ENCODE results near the gene NCAN.
"Not testable (repeated sequence)": the region's sequence is repeated elsewhere in the genome, so short reads cannot be mapped to it uniquely, and the experiment has no call there.

Gene NCAN

DNA sequence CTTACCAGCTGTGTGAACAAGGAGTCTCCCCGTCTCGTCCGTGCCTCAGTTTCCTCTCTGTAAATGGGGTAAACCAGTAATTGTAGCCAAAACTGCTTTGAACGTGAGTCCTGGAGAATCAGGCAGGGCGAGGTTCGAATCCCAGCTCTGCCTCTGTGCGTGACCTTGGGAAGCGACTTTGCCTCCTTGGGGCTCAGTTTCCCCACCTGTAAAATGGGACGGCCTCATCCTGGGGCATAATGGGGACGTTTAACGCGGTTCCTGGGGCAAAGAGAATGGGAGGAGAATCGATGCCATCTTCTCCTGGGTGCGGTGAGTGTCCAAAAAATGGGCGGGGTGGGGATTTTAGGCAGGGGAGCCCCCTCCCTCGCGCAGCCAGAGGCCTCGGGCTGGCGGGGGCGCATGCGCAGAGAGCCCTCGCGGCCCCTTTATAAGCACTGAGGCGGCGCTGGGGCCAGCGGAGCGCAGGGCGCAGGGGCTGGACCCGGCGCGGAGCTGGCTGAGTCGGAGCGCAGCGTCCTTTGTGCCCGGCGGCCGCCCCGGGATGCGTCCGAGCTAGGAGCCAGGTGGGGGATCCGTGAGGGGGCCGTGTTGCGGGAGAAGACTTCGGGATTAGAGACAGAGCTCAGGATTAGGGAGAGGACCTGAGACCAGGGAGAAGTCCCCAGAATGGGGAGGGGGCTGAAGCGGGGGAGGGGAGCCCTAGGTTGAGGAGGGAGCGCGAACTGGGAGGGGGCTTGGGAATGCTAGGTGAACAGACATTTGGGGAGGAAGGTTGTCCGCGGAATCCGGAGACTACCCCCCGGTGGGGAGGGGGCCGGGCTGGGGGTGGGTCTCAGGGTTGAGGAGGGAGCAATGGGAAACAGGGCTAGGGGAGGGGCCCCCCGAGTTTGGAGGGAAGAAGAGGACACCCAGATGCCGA, at the start of gene NCAN:
TSS of gene NCAN (plus strand) at position 460 of the 922 bp plus-strand sequence. CDS start 4,996 bp downstream, outside the sequence.
- DNase-seq: no peak

DNA sequence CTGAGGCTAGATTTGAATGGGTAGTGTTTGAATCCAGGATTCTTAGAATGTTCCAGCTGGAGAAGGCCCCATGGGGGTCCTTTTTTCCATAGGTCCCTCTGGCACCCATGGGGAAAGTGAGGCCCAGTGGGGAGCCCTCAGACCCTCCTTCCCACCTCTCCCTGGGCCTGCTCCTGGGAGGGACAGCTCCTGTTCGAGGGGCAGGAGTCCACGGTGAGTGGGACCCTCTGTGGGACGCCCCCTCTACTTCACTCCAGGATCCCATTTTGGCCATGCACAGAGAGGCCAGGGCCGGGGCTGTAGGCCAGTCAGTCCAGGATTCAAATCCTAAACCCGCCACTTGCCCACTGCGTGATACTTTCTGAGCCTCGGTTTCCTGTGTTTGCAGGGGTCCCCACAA, 49.3 kb upstream of the NCAN start:
- DNase-seq: no peak

DNA sequence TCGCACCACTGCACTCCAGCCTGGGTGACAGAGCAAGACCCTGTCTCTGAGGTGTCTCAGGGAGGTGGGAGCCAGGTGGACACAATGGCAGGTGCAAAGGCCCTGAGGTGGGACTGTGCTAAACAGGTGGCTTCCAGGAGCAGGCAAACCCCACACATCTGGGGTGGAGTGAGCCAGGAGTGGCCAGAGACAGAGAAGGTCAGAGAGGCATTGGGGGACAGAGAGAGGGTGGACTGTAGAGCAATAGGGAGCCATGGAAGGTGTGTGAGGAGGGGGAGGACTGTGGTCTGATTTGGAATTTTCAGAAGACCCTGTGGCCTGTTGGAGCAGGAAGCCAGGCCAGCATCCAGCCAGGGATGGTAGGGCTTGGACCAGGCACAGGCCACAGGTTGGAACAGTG, 46.4 kb upstream of the NCAN start:
- no peak for DNase-seq

DNA sequence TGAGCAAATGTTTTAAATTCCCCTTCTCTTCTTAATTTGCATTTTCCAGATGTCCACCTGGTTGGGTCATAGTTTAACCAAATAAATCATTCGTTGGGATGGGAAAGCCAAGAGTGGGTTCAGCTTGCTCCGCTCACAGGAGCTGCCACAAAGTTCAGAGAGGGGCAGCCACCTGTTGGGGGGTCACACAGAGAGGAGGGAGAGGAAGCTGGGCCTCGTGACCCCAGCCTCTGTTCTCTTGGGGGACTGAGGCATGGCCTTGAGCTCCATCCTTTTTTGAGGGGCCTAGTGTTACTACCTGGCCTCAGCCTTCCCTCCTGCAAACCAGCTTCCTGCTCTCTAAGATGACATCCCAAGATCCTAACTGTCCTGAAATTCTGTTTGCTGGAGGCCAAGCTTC, 44.1 kb upstream of the NCAN start:
- no peak for DNase-seq

DNA sequence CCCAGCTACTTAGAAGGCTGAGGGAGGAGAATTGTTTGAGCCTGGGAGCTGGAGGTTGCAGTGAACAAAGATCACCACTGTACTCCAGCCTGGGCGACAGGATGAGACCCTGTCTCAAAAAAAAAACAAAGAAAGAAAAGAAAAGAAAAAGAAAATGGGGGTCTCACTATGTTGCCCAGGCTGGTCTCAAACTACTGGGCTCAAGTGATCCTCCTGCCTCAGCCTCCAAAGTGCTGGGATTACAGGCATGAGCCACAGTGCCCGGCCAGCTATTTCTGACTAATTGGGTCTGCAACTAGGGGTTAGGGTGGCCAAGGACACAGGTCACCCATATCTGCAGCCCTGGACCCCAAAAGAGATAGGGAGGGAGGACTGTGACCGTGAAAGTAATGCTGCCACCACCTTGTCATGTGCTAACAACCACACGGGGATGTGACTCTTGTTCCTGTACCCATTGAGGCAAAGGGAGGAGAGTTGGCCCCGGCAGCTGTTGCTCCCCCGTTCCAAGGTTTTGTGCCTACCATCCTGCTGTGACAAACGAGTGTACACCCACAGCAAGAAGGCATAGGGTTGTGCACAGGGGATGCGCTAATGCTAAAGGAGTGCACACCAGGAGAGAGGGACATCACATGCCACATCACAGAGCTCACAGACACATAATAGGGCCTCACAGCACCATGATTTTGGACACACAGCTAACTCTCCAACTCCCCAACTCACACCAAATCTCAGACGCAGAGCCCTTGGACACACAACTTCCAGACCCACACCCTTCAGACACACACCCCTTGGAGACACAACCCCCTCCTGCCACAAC, 42.3 kb upstream of the NCAN start:
- no peak for DNase-seq

DNA sequence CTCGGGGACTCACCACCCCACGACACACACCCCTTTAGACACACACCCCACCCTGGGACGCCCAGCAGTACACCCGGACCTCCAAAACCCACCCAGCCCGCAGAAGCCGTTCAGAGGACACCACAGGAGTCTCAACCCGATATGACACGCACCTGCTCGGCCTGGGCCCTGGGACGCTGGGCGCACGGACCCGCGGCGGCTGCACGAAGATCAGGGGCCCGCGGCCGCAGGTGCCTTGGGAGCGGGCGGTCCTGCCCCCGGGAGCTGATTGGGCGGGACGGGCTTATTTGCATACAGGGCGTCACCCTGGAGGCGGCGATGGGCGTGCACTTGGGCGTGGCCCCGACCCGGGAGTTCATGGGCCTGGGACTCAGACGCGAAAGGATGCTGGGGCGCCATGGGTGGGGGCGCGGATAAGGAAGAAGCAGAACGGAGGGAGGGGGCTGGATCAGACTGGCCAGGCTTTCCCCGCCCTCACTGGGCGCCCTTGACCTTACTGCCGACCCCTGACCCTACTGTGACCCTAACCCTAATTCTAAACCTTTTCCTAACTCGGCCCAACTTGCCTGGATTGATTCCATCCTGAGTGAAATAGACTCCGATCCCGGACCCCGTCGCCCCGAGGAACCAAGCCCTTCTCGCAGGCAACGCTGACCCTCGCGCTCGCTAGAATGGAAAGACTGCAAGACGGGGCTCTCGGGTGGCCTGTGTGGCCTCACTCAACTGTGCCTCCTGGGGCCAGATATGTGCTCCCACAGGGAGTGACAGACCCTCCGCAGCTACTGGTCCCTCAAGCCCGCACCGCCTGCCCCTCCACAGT, 41.5 kb upstream of the NCAN start, which contains the start of gene MEF2B:
TSS of gene MEF2B (minus strand) at position 211 of the 820 bp plus-strand sequence. CDS start 19,528 bp downstream, outside the sequence.
- DNase-seq: peak; percentile 75

DNA sequence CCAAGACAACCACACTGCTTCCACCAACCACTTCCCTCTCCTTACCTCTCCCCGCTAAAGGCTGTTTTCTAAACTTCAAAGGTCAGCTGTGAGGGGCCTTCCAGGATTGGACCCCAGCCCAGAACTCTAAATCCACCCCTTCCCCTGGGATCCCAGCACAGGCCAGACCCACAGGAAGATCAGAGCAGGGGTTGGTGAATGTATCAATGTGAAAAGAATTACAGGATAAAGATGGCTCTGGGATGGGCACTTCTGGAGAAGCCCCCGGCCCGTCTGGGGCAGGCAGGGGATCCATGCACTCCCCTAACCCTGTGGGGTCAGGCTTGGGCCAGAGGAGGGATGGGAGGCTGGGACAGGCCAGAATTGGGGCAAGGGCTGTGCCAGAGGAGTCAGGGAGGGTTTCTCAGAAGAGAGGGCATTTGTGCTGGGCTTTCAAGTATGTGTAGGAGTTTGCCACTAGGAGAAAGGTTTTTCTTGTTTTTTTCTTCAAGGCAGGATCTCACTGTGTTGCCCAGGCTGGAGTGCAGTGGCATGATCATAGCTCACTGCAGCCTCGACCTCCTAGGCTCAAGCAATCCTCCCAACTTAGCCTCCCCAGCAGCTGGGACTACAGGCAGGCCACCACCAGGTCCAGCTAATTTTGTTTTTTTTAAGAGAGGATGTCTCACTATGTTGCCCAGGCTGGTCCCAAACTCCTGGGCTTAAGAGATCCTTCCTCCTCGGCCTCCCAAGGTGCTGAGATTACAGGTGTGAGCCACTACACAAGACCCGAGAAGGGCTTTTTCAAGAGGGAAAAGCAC, 40.7 kb upstream of the NCAN start:
- DNase-seq: no peak

DNA sequence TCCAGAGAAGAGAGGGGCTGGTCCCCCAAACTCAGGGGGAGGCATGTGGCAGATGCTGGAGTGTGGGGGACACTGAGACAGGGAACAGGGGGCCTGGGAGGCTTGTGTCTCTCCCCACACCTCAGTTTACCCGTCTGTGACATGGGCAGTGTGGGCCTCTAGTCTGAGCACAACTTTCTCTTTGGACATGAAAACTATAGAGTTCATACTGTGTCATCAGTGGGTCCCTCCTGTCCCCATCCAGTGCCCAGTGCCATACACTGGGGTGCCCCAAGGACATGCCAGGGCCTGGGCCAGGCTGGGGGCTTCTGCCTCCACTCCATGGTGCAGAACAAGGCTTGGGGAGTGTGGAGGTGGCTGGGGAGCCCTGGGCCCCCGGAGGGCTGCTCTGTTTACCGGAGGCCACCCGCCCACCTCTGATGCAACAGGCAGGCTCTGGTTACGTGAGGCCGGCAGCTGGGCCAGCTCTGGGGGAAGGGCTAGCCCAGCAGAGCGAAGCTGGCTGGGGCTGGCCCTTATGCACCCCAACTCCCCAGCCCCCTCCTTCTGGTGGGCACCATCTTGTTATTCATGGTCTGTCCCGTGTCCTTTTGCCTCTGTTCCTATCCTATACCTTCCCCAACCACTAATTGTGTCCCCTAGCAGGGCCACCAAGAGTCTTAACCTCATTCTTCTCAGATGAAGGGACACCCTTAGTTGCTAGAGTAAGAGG, 39.8 kb upstream of the NCAN start:
- DNase-seq: no peak

DNA sequence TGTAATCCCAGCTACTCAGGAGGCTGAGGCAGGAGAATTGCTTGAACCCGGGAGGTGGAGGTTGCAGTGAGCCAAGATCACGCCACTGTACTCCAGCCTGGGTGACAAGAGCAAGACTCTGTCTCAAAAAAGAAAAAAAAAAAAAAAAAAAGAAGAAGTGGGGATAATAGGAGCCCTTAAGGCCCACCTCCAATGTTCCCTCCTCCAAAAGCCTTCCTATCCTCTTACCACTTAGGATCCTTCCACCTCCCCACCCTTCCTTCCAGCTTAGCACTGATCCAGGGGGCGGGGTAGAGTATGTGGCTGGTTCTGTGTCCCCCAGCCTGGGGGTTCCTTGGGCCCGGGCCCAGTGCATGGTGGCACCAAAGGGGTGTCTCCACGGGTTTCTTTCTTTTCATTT, 38.5 kb upstream of the NCAN start:
- DNase-seq: not testable (repeated sequence)

DNA sequence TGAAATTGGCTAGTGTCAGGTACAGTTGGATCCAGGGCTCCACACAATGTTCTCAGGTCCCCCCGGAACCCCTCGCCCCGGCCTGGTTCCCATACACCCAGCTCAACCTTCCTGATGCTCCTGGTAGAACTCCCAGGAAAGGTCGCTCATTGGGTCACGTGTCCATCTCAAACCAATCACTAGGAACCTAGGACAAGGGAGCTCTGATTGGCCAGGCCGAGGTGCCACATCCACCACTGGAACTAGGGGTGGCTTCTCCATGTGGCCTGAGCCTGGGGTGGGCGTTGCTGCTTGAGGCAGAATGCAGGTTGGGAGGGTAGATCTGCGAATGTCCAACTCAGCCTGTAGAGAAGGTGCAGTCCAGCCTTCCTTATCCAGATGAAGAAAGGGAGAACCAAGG, 34.8 kb upstream of the NCAN start:
- DNase-seq: no peak

DNA sequence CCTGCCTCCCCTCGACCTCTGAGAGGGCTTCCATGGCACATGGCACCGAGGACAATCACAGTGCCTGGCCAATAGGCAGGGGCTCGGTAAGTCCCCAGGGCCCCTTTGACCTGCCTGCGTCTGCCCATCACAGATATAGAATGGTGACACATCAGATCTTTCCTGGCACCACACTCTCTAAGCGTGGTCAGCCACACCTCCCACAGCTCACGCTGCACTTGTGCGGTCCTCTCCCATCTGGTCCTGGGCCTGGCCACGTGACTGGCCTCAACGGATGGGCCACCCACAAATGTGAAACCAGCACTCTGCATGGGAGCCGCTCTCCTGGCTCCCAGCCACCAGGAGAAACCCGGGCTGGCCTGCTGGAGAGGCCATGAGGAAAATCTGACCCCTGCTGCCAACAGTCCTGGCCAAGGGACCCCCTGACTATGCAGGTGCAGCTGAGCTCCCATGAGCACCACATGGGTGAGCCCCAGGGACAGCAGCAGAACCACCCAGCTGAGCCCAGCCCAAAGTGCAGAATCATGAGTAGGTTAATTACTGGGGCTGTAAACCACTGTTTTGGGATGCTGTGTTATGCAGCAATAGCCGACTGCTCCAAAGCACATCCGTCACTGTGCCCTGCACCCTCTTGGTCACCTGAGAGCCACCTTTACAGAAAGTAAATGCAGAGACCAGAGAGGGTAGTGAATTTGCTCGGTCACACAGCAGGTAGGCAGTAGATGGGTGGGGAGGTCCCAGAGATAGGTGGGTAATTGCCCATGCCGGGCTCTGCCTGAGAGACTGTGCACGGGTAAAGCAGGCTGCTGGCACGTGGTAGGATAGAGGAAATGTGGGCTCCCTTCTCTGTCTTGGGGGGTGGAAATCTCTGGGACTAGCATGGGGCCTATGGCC, 32.0 kb upstream of the NCAN start:
- DNase-seq: no peak

DNA sequence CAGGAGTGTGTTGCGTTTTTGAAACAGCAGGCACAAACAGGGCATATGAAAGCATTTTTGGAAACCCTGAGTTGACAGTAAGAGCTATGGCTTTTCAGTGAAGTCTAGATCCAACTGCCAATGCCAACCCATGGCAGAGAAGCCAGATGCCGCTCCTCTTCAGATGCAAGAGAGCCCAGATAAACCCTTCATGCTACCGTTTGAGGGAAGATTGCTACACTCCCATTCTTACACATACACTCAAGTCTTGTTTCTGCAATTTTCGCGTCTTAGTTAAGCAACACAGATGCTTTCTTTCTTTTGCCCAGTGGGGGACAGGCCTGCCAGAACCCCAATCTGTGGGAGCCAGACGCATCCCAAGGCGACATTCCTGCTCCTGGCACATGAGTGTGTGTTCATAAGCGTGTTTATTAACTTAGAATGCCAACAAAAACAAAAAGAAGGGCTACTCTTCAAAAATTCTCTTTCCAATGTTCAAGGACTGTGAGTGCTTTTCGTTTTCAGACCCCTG, 30.2 kb upstream of the NCAN start:
- DNase-seq: no peak

DNA sequence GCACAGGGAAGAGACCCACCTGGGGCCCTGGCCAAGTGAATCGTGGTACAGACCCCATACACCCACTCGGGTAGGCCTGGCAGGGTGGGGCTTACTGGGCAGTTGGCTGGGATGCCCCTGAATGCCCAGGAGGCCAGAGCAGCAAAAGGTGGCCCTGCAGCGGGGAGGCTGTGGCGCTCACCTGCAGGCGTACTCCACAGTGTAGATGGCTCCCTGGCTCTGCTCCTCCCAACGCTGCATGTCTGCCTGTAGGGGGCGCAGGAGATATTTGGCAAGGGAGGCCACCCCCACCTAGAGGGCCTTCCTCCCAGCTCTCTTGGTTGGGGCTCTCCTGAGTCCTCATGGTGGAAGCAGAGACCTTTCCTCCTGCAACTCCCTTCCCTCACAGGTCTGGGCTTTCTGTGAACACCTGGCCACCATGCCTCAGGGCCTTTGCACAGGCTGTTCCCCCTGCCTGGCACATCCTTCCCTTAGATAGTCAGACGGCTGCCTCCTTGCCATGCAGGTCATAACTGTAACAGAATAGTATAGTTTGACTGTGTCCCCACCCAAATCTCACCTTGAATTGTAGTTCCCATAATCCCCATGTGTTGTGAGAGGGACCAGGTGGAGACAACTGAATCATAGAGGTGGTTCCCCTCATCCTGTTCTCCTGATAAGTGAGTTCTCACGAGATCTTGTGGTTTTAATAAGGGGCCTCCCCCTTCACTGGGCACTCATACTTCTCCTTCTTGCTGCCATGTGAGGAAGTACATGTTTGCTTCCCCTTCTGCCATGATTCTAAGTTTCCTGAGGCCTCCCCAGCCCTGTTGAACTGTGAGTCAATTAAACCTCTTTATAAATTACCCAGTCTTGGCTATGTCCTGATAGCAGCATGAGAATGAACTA, 25.7 kb upstream of the NCAN start:
- DNase-seq: no peak

DNA sequence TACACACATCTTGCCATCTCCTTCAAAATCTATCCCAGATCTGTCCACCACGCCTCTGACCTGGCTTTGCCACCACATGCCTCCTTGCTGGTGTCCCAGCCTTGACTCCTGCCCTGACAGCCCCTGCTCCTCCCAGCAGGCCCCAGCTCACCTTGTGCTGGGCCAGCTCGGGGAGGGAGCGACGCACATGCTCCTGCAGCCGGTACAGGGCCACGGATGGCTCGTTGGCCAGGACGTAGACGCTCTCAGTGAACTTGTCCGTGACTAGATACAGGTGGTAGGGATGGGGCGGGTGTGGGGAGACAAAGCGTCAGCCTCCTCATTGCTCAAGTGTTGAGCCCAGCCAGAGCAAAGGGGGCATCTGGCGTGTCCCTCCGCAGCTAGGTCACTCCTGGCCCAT, 25.0 kb upstream of the NCAN start:
- DNase-seq: no peak

DNA sequence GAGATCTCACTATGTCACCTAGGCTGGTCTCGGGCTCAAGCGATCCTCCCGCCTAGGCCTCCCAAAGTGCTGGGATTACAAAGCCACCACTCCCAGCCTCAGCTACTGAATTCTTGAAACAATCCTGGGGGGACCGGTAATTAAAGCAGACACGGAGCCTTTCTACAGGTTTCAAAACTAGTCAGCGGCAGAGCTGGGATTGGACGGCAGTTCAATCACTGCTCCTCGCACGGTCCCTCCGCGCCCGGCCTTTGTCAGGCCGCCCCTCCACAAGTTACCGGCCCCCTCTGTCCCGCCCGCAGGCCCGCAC, 20.0 kb upstream of the NCAN start:
- DNase-seq: no peak

DNA sequence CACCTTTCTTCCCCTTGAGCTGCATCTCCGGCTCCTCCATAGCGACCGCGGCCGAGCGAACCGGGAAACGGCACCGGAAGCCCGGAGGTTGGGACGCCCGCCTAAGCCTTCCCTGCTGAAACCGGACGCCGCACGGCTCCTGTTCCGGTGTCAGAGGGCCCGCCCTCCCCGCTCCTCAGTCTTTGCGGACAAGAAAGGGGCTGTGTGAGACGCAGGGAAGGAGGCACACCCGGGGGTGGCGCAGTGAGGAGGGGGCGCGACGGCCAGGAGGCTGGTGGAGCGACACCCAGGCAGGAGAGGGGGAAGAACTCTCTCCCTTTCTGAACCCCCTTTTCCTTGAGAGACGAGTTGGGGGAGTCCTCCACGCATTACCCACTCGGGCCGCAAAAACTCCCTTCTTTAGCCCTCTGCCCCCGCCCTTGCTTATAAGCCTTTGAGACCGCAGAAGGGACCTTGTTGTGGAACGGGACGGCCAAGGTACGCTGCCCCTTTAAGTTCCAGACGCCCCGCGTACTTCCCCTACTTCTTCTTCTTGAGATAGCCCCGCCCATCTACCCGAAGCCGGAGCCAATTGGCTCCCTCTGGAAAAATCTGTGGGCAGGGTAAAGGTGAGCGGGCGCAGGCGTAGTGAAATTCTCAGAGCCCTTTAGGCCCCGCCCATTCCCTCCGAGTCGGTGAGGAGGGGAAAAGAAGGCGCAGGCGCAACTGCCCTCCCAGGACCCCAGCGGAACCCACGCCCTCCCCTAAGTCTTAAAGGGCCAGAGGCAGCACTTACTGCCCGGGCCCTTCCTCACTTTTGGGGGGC, 19.5 kb upstream of the NCAN start, which contains the start of the genes BORCS8 and RFXANK:
TSS of gene BORCS8 (minus strand) at position 75 of the 805 bp plus-strand sequence. CDS start at position 40, 35 bp downstream.
TSS of gene RFXANK (plus strand) at position 181 of the 805 bp plus-strand sequence. CDS start 1,689 bp downstream, outside the sequence.
- DNase-seq: peak; percentile 98

DNA sequence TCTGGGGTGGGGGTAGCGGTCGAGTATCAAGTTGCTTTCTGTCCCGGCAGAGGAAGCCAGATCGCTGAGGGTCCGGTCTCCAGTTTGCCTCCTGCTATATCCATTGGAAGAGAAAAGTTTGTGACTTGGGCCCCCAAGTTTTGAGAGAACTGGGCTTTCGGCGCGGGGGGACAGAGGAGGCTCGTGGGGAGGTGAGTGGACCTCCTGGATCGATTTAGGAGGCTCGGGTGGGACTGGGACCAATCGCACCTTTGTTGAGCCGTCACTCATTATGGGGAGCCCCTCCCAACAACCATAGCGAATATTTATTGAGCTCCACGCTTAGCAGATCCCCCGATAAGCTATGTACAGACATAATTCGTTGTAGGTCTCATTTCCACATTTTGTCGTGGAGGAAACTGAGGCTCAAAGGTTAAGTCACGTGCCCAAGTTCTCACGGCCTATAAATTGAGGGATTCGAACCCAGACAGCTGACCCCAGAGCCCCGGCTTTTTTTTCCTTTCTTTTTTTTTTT, 18.8 kb upstream of the NCAN start:
- DNase-seq: no peak

DNA sequence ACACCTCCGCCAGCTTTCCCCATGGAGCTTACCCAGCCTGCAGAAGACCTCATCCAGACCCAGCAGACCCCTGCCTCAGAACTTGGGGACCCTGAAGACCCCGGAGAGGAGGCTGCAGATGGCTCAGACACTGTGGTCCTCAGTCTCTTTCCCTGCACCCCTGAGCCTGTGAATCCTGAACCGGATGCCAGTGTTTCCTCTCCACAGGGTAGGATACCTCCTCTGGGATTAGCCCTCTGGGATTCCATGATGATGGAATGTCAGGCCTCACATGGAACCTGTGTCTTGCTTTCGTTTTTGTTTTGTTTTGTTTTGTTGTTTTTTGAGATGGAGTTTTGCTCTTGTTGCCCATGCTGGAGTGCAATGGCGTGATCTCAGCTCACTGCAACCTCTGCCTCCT, 17.8 kb upstream of the NCAN start:
- no peak for DNase-seq
